Measurements from ENCODE around the gene POU6F2.
"Not testable (repeated sequence)": the region's sequence is repeated elsewhere in the genome, so short reads cannot be mapped to it uniquely, and the experiment has no call there.

Gene POU6F2

GRCh38 chr7:39304668-39305405 is 327.1 kb downstream of the POU6F2 start:
- DNase-seq (ENCODE audit: low read depth) = no peak

- DNase-seq (ENCODE audit: low read depth) = no peak
These were observed 328.4 kb downstream of the POU6F2 start for GRCh38 chr7:39306016-39306570.

- no peak for DNase-seq (ENCODE audit: low read depth)
These were observed 333.0 kb downstream of the POU6F2 start for GRCh38 chr7:39310699-39311098.

GRCh38 chr7:39312254-39312989 is 334.7 kb downstream of the POU6F2 start:
- no peak for DNase-seq (ENCODE audit: low read depth)

GRCh38 chr7:39313376-39313775 is 335.7 kb downstream of the POU6F2 start:
- DNase-seq (ENCODE audit: low read depth) = no peak

- DNase-seq (ENCODE audit: low read depth) = no peak
These were observed 336.3 kb downstream of the POU6F2 start for GRCh38 chr7:39313974-39314373.

- no peak for DNase-seq (ENCODE audit: low read depth)
These were observed 339.4 kb downstream of the POU6F2 start for GRCh38 chr7:39317107-39317506.

- no peak for DNase-seq (ENCODE audit: low read depth)
These were observed 340.2 kb downstream of the POU6F2 start for GRCh38 chr7:39317896-39318295.

- no peak for DNase-seq (ENCODE audit: low read depth)
These were observed 343.5 kb downstream of the POU6F2 start for GRCh38 chr7:39321245-39321644.

GRCh38 chr7:39321909-39322498 is 344.3 kb downstream of the POU6F2 start:
- DNase-seq (ENCODE audit: low read depth) = no peak

- DNase-seq (ENCODE audit: low read depth) = no peak
These were observed 346.5 kb downstream of the POU6F2 start for GRCh38 chr7:39324139-39324760.

GRCh38 chr7:39331607-39332006 is 353.9 kb downstream of the POU6F2 start:
- DNase-seq (ENCODE audit: low read depth) = not testable (repeated sequence)

- DNase-seq (ENCODE audit: low read depth) = no peak
These were observed 354.4 kb downstream of the POU6F2 start for GRCh38 chr7:39332142-39332541.

- DNase-seq (ENCODE audit: low read depth) = no peak
These were observed 356.0 kb downstream of the POU6F2 start for GRCh38 chr7:39333701-39334100.

- no peak for DNase-seq (ENCODE audit: low read depth)
These were observed 358.7 kb downstream of the POU6F2 start for GRCh38 chr7:39336442-39336841.

GRCh38 chr7:39338716-39339115 is 361.0 kb downstream of the POU6F2 start:
- no peak for DNase-seq (ENCODE audit: low read depth)

GRCh38 chr7:39339591-39339990 is 361.9 kb downstream of the POU6F2 start:
- no peak for DNase-seq (ENCODE audit: low read depth)

- DNase-seq (ENCODE audit: low read depth) = no peak
These were observed 363.4 kb downstream of the POU6F2 start for GRCh38 chr7:39341083-39341482.

GRCh38 chr7:39342763-39343162 is 365.1 kb downstream of the POU6F2 start:
- no peak for DNase-seq (ENCODE audit: low read depth)

- DNase-seq (ENCODE audit: low read depth) = no peak
These were observed 371.9 kb downstream of the POU6F2 start for GRCh38 chr7:39349452-39350123.

- no peak for DNase-seq (ENCODE audit: low read depth)
These were observed 376.1 kb downstream of the POU6F2 start for GRCh38 chr7:39353615-39354376.
